Choroid plexus epithelial cell (primary cell): Measurements from ENCODE around the gene IFT88.

Source experiments
- DNase-seq: peaks from one replicate; pipeline ENCODE4 v3.0.0-alpha.2; 2010; ENCODE audit warnings: low read depth
- H3K4me3 ChIP-seq: 2 replicates; pipeline ENCODE4 v1.5.1; 2011; ENCODE audit warnings: low read depth, mild to moderate bottlenecking, control low read depth, low read length, moderate library complexity
- CTCF ChIP-seq: conservative IDR thresholded peaks from 2 replicates; pipeline ENCODE4 v1.5.1; 2011; ENCODE audit warnings: low read depth, mild to moderate bottlenecking, control low read depth, inconsistent platforms, low read length, moderate library complexity

The IFT88 gene

GRCh38 chr13:20706661-20707060 lies 139.7 kb downstream of the IFT88 start:
- DNase-seq = no peak
- H3K4me3 ChIP-seq = no peak overlapping the region
- TF ChIP-seq CTCF = no peak

GRCh38 chr13:20708216-20708615 lies 141.3 kb downstream of the IFT88 start:
- no peak for DNase-seq
- no peak for TF ChIP-seq CTCF

GRCh38 chr13:20709369-20709768 lies 142.4 kb downstream of the IFT88 start:
- DNase-seq = no peak
- H3K4me3 ChIP-seq = no peak overlapping the region
- TF ChIP-seq CTCF = no peak

More at GRCh38 chr13:20708216-20708615, 141.3 kb downstream of the IFT88 start:
- no peak overlapping the region for H3K4me3 ChIP-seq

GRCh38 chr13:20709782-20710181 lies 142.8 kb downstream of the IFT88 start:
- no peak for TF ChIP-seq CTCF
- H3K4me3 ChIP-seq = no peak overlapping the region
- no peak for DNase-seq

- no peak for DNase-seq
- H3K4me3 ChIP-seq = no peak overlapping the region
- peak; percentile 41 for TF ChIP-seq CTCF
Measured at GRCh38 chr13:20711301-20712044, 144.5 kb downstream of the IFT88 start.

- no peak for TF ChIP-seq CTCF
- H3K4me3 ChIP-seq = peak overlapping the region; percentile 32
- no peak for DNase-seq
Measured at GRCh38 chr13:20713014-20713376, 146.0 kb downstream of the IFT88 start.

GRCh38 chr13:20713751-20714150 lies 146.8 kb downstream of the IFT88 start:
- no peak overlapping the region for H3K4me3 ChIP-seq
- peak; percentile 17 for DNase-seq

More at GRCh38 chr13:20713751-20714150, 146.8 kb downstream of the IFT88 start:
- no peak for TF ChIP-seq CTCF
